Activated effector memory CD4-positive, alpha-beta T cell treated with anti-CD3 and anti-CD28 coated beads, Interleukin-2, amount 50 U/mL, for 16 hours (primary cell): ENCODE data around the gene C10orf67.
"Not testable (repeated sequence)": the region's sequence is repeated elsewhere in the genome, so short reads cannot be mapped to it uniquely, and the experiment has no call there.

Source experiments
- DNase-seq: peaks from one replicate; pipeline ENCODE4 v3.0.0-alpha.2; 2020

Gene C10orf67

GRCh38 chr10:23344241-23344841 lies at the start of gene C10orf67:
Gene C10orf67, minus strand, starts transcription at chr10:23344797. Its CDS starts 23 bp downstream, at chr10:23344774.
- DNase-seq: peak; percentile 79

- no peak for DNase-seq
Observed at GRCh38 chr10:23391821-23392220, 47.2 kb upstream of the C10orf67 start.

GRCh38 chr10:23390809-23391208 lies 46.2 kb upstream of the C10orf67 start:
- no peak for DNase-seq

GRCh38 chr10:23390408-23390807 lies 45.8 kb upstream of the C10orf67 start:
- DNase-seq: not testable (repeated sequence)

GRCh38 chr10:23387516-23387915 lies 42.9 kb upstream of the C10orf67 start:
- DNase-seq: not testable (repeated sequence)

- DNase-seq: no peak
Observed at GRCh38 chr10:23386052-23386451, 41.5 kb upstream of the C10orf67 start.

- no peak for DNase-seq
Observed at GRCh38 chr10:23384364-23384763, 39.8 kb upstream of the C10orf67 start.

GRCh38 chr10:23383637-23384036 lies 39.0 kb upstream of the C10orf67 start:
- DNase-seq: no peak

- no peak for DNase-seq
Observed at GRCh38 chr10:23381298-23382040, 36.9 kb upstream of the C10orf67 start.

GRCh38 chr10:23379686-23380085 lies 35.1 kb upstream of the C10orf67 start:
- no peak for DNase-seq

- DNase-seq: no peak
Observed at GRCh38 chr10:23376229-23376655, 31.6 kb upstream of the C10orf67 start.

GRCh38 chr10:23375366-23375765 lies 30.8 kb upstream of the C10orf67 start:
- DNase-seq: no peak

- DNase-seq: no peak
Observed at GRCh38 chr10:23373156-23373555, 28.6 kb upstream of the C10orf67 start.

- no peak for DNase-seq
Observed at GRCh38 chr10:23371073-23371472, 26.5 kb upstream of the C10orf67 start.

- DNase-seq: no peak
Observed at GRCh38 chr10:23370106-23370505, 25.5 kb upstream of the C10orf67 start.

- no peak for DNase-seq
Observed at GRCh38 chr10:23368816-23369640, 24.4 kb upstream of the C10orf67 start.

GRCh38 chr10:23367896-23368595 lies 23.4 kb upstream of the C10orf67 start:
- no peak for DNase-seq

- not testable (repeated sequence) for DNase-seq
Observed at GRCh38 chr10:23365417-23366030, 20.9 kb upstream of the C10orf67 start.

GRCh38 chr10:23364378-23364777 lies 19.8 kb upstream of the C10orf67 start:
- no peak for DNase-seq

GRCh38 chr10:23363793-23364135 lies 19.2 kb upstream of the C10orf67 start:
- DNase-seq: no peak

GRCh38 chr10:23362879-23363792 lies 18.5 kb upstream of the C10orf67 start:
- DNase-seq: peak; percentile 79
